ENCODE measurements around the gene SLC8A1. TPM values are rescaled to one million over a fixed set of nuclear protein-coding genes. Genes with fewer than 3 reads are reported as not detected.

The SLC8A1 gene
- total and polyA plus RNA-seq, 3 donors from 2014 or later: 1.4 to 3.6 (median 3.2) TPM

DNA sequence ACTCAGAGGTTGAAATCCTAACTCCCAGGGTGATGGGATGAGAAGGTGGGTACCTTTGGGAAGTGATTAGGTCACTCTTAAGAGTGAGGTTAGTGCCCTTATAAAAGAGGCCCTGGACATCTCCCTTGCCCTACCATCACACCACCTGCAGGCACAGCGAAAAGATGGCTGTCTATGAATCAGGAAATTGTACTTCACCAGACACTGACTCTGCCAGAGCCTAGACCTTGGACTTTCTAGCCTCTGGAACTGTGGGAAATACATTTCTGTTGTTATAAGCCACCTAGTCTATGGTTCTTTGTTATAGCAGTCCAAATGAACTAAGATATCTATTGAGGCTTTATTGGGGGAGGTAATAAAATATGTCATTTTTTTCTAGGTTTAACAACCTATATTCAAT lies 203.6 kb downstream of the SLC8A1 start:
- 92 to 96% methylated on average over 1 of the region's 1 CpG for WGBS, 2 donors
- TF ChIP-seq, protein P1, sequence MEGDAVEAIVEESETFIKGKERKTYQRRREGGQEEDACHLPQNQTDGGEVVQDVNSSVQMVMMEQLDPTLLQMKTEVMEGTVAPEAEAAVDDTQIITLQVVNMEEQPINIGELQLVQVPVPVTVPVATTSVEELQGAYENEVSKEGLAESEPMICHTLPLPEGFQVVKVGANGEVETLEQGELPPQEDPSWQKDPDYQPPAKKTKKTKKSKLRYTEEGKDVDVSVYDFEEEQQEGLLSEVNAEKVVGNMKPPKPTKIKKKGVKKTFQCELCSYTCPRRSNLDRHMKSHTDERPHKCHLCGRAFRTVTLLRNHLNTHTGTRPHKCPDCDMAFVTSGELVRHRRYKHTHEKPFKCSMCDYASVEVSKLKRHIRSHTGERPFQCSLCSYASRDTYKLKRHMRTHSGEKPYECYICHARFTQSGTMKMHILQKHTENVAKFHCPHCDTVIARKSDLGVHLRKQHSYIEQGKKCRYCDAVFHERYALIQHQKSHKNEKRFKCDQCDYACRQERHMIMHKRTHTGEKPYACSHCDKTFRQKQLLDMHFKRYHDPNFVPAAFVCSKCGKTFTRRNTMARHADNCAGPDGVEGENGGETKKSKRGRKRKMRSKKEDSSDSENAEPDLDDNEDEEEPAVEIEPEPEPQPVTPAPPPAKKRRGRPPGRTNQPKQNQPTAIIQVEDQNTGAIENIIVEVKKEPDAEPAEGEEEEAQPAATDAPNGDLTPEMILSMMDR (IDR thresholded peaks at IDR 0.05): no peak
- no peak for TF ChIP-seq POLR2A (IDR thresholded peaks at IDR 0.05)
- no peaks in the 10 kb centered on the region for H3K27me3 ChIP-seq
- H3K36me3 ChIP-seq (ENCODE audit: low read depth, missing control alignments): no peaks in the 10 kb centered on the region
- H3K9me3 ChIP-seq: no peaks in the 10 kb centered on the region
- no peaks in the 10 kb centered on the region for H3K4me1 ChIP-seq
- intact Hi-C loops (cut with DNase I; ENCODE audit: low total_unique reads): no loop called here
- DNase-seq: no peak
- H3K27ac ChIP-seq: no peak overlapping the region
- no peak overlapping the region for H3K4me3 ChIP-seq

DNA sequence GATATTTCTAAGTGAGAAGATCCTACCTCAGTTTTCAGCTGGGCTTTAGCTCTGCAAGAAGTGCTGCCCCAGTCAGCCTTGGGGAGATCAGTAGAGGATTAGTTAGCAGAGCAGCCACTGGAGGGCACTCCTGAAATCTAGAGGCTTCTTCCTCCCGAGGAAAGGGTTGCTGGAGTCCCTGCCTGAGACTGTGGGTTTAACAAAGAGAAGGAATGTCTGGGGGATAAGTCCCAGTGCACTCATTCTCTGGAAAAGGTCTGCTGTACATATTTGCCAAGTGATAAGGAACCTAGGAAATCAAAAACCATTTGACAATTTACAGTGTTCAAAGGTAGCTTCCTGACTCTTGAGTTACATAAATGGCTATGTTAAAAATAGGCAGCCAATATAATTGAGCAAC lies 207.2 kb downstream of the SLC8A1 start:
- TF ChIP-seq, protein P1 (IDR thresholded peaks at IDR 0.05): peak in 2 of 3 experiments; percentile 26 to 30
- no peak for TF ChIP-seq POLR2A (IDR thresholded peaks at IDR 0.05)
- no peaks in the 10 kb centered on the region for H3K4me1 ChIP-seq

DNA sequence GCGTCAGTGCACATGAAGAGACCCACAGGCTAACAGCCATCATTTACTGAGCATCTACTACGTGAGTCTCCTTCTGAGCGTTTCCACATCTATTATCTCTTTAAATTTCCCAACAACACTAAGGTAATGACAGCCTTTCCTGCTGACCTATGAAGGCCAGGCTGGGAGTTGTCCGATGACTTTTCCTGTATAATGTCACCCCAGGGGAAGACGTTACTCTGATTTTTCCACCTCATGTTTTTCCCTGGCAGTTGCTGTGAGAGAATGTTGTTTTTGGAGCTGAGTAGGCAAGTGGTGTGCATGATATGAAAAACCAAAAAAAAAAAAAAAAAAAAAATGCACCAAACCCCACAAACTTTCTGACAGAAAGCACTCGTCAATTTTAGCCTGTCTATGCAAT lies 207.6 kb downstream of the SLC8A1 start:
- no peak overlapping the region for H3K4me3 ChIP-seq
- intact Hi-C loops (cut with DNase I; ENCODE audit: low total_unique reads): no loop called here
- H3K27me3 ChIP-seq: no peaks in the 10 kb centered on the region
- no peaks in the 10 kb centered on the region for H3K4me1 ChIP-seq
- H3K27ac ChIP-seq: no peak overlapping the region
- no peaks in the 10 kb centered on the region for H3K9me3 ChIP-seq
- DNase-seq: no peak
- TF ChIP-seq, protein P1 (IDR thresholded peaks at IDR 0.05): no peak
- no peak for TF ChIP-seq POLR2A (IDR thresholded peaks at IDR 0.05)
- 62 to 64% methylated on average over 6 of the region's 6 CpGs for WGBS, 2 donors
- no peaks in the 10 kb centered on the region for H3K36me3 ChIP-seq (ENCODE audit: low read depth, missing control alignments)

More for the DNA sequence above, 207.2 kb downstream of the SLC8A1 start:
- Histone ChIP-seq H3K27ac (no peak overlapping the region), H3K36me3 (ENCODE audit: low read depth, missing control alignments) (no peaks in the 10 kb centered on the region), H3K9me3 (no peaks in the 10 kb centered on the region), H3K4me3 (no peak overlapping the region), H3K27me3 (no peaks in the 10 kb centered on the region)
- DNase-seq: peak; percentile 80
- intact Hi-C loops (cut with DNase I; ENCODE audit: low total_unique reads): no loop called here
- 27 to 36% methylated on average over 1 of the region's 1 CpG for WGBS, 2 donors

DNA sequence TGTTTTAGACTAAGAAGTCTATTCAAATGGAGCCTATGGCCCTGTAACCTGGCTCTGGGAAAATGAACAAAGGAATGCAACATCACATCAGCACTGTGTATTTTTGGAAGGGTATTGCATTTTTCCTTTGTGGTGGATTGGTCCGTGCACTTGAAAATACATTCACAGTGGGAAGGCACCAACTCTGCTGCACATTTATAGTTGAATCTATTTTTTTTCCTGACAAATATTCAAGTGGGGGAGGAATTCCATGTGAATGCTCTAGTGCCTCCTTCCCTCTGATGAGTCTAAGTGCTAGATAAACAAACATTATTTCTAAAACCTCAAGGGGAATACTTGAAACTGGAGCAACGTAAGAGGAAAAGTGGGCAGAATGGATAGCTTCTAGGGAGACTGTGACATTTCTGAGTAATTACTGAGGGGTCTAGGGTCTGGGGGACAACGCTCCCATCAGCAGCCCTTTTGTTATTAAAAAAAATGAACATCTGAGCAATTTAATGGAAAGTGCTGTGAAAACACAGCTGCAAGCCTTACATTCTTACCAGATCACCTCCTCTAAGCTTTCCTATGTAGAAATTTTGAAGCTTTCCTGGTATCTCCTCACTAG lies 208.2 kb downstream of the SLC8A1 start:
- intact Hi-C loops (cut with DNase I; ENCODE audit: low total_unique reads): no loop called here
- H3K9me3 ChIP-seq: no peaks in the 10 kb centered on the region
- H3K27me3 ChIP-seq: no peaks in the 10 kb centered on the region
- TF ChIP-seq POLR2A (IDR thresholded peaks at IDR 0.05): no peak
- no peak overlapping the region for H3K4me3 ChIP-seq
- H3K4me1 ChIP-seq: no peaks in the 10 kb centered on the region
- DNase-seq: no peak
- H3K36me3 ChIP-seq (ENCODE audit: low read depth, missing control alignments): no peaks in the 10 kb centered on the region
- H3K27ac ChIP-seq: no peak overlapping the region
- 53 to 58% methylated on average over 3 of the region's 3 CpGs for WGBS, 2 donors

DNA sequence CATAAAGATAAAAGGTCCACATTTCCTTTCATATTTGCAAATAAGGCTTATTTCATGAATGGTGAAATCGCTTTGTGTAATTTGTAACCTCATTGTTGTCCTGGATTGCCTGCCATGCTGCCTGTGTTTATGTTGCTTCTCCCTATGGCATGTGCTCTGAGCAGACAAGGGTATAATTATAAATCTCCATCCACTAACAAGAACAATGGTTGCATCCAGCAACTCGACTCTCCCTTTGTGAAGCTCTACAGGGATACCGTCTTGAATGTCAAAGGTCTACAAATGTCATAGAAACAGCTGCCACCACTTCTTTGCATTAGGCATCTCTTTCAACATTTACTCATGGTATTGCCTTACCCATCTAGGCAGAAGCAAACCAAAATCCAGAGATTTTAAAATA lies 209.6 kb downstream of the SLC8A1 start:
- no peaks in the 10 kb centered on the region for H3K4me1 ChIP-seq
- TF ChIP-seq POLR2A (IDR thresholded peaks at IDR 0.05): no peak
- TF ChIP-seq, protein P1 (IDR thresholded peaks at IDR 0.05): no peak
- no peak for DNase-seq
- intact Hi-C loops (cut with DNase I; ENCODE audit: low total_unique reads): no loop called here
- no peak overlapping the region for H3K4me3 ChIP-seq
- H3K27ac ChIP-seq: no peak overlapping the region
- 87 to 94% methylated on average over 3 of the region's 3 CpGs for WGBS, 2 donors
- no peaks in the 10 kb centered on the region for H3K27me3 ChIP-seq
- H3K9me3 ChIP-seq: no peaks in the 10 kb centered on the region
- H3K36me3 ChIP-seq (ENCODE audit: low read depth, missing control alignments): no peaks in the 10 kb centered on the region

Data from testis (tissue), 3 donors.